ENCODE measurements around the gene PLD3.

PLD3 gene, protein sequence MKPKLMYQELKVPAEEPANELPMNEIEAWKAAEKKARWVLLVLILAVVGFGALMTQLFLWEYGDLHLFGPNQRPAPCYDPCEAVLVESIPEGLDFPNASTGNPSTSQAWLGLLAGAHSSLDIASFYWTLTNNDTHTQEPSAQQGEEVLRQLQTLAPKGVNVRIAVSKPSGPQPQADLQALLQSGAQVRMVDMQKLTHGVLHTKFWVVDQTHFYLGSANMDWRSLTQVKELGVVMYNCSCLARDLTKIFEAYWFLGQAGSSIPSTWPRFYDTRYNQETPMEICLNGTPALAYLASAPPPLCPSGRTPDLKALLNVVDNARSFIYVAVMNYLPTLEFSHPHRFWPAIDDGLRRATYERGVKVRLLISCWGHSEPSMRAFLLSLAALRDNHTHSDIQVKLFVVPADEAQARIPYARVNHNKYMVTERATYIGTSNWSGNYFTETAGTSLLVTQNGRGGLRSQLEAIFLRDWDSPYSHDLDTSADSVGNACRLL

DNA sequence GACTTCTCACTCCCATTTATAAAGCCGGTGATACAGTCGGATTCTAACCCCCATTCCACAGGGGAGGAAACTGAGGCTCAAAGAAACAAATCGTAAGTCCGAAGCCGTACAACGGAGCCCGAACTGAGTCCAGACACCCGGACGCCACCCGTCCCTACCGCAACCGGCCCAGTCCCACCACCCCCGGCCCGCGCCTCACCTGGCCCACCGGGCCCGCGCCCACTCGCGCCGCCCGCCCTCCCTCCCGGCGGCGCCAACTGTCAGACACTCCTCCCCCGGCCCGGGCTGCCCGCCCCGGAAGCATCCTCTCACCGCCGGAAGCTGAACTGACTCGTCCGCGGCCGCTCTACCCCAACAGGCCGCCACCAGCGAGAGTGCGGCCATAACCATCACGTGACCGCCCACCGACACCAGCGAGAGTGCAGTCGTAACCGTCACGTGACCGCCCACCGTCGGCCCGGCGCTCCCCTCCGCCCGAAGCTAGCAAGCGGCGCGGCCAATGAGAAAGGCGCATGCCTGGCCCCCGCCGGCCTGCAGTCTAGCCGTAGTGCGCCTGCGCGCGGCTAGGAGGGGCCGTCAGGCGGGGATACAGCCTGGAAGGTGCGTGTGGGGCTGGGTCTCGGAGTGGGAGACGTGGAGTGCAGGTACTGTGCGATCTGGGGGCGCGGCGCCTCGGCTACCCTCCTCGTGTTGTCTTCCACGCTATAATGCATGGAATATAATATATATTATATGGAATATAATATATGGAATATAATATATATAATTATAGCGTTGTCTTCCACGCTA is at the start of gene PLD3, which contains the start of gene C19orf47:
PLD3 (plus strand) TSS at position 571 of the 789 bp plus-strand sequence. CDS start 17,789 bp downstream, outside the sequence.
C19orf47 (minus strand) TSS at position 273 of the 789 bp plus-strand sequence. CDS start 6,540 bp downstream, outside the sequence.
- peak within 1 kb of the TSS; percentile 92 for H3K4me3 ChIP-seq (ENCODE audit: low read depth, low read length)
- peak; percentile 97 for DNase-seq (ENCODE audit: low read depth)

DNA sequence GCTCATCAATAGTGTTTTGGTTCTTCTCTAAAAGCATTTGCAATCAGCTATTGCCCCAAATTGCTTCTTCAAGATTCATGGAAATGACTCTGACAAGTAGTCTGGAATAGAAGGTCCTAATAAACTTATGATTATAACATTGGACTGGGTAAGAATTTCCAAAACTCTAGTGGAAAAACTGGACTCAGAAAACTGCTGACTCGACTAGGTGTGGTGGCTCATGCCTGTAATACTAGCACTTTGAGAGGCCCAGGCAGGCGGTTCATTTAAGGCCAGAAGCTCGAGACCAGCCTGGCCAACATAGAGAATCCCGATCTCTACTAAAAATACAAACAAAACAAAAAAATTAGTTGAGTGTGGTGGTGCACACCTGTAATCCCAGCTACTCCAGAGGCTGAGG is 47.8 kb upstream of the PLD3 start:
- no peak for DNase-seq (ENCODE audit: low read depth)
- TF ChIP-seq CTCF (IDR thresholded peaks at IDR 0.05; ENCODE audit: low read depth, low read length) (no peak), POLR2A (IDR thresholded peaks at IDR 0.05; ENCODE audit: extremely low read depth, insufficient read length) (no peak), MYC (IDR thresholded peaks at IDR 0.05; ENCODE audit: low read depth, low read length) (no peak)
- TF ChIP-seq, protein P1, sequence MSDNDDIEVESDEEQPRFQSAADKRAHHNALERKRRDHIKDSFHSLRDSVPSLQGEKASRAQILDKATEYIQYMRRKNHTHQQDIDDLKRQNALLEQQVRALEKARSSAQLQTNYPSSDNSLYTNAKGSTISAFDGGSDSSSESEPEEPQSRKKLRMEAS (IDR thresholded peaks at IDR 0.05; ENCODE audit: low read depth, low read length), result no peak
- H3K4me3 ChIP-seq (ENCODE audit: low read depth, low read length), result no peak overlapping the region

More for the DNA sequence above, at the start of gene PLD3, which contains the start of gene C19orf47:
- TF ChIP-seq CTCF (IDR thresholded peaks at IDR 0.05; ENCODE audit: low read depth, low read length) (no peak), MYC (IDR thresholded peaks at IDR 0.05; ENCODE audit: low read depth, low read length) (peak; percentile 41; the same call in 1 of the 2 replicates), POLR2A (IDR thresholded peaks at IDR 0.05; ENCODE audit: extremely low read depth, insufficient read length) (peak; percentile 48)
- TF ChIP-seq, protein P1 (IDR thresholded peaks at IDR 0.05; ENCODE audit: low read depth, low read length), result peak; percentile 98

GRCh38 chr19:40302224-40303011 is 46.1 kb upstream of the PLD3 start:
- no peak overlapping the region for H3K4me3 ChIP-seq (ENCODE audit: low read depth, low read length)
- DNase-seq (ENCODE audit: low read depth), result no peak
- TF ChIP-seq POLR2A (IDR thresholded peaks at IDR 0.05; ENCODE audit: extremely low read depth, insufficient read length) (no peak), MYC (IDR thresholded peaks at IDR 0.05; ENCODE audit: low read depth, low read length) (no peak), CTCF (IDR thresholded peaks at IDR 0.05; ENCODE audit: low read depth, low read length) (no peak)
- TF ChIP-seq, protein P1 (IDR thresholded peaks at IDR 0.05; ENCODE audit: low read depth, low read length), result no peak

GRCh38 chr19:40303765-40304164 is 44.7 kb upstream of the PLD3 start:
- no peak overlapping the region for H3K4me3 ChIP-seq (ENCODE audit: low read depth, low read length)
- DNase-seq (ENCODE audit: low read depth), result no peak
- TF ChIP-seq POLR2A (IDR thresholded peaks at IDR 0.05; ENCODE audit: extremely low read depth, insufficient read length) (no peak), CTCF (IDR thresholded peaks at IDR 0.05; ENCODE audit: low read depth, low read length) (no peak), MYC (IDR thresholded peaks at IDR 0.05; ENCODE audit: low read depth, low read length) (no peak)
- TF ChIP-seq, protein P1 (IDR thresholded peaks at IDR 0.05; ENCODE audit: low read depth, low read length), result no peak

- no peak for DNase-seq (ENCODE audit: low read depth)
- H3K4me3 ChIP-seq (ENCODE audit: low read depth, low read length), result no peak overlapping the region
- TF ChIP-seq POLR2A (IDR thresholded peaks at IDR 0.05; ENCODE audit: extremely low read depth, insufficient read length) (no peak), MYC (IDR thresholded peaks at IDR 0.05; ENCODE audit: low read depth, low read length) (no peak), CTCF (IDR thresholded peaks at IDR 0.05; ENCODE audit: low read depth, low read length) (no peak)
- TF ChIP-seq, protein P1 (IDR thresholded peaks at IDR 0.05; ENCODE audit: low read depth, low read length), result no peak
These were observed 44.2 kb upstream of the PLD3 start for GRCh38 chr19:40304306-40304705.
